Measurements from ENCODE around the gene NUTF2.

The NUTF2 gene

GRCh38 chr16:67844497-67844896, 2.2 kb upstream of the NUTF2 start:
- Mint-ChIP-seq H3K27ac (no peak overlapping the region), H3K36me3 (peaks cover 3 to 8% of the 10 kb centered on the region in 2 donors), H3K9me3 (no peaks in the 10 kb centered on the region), H3K27me3 (no peaks in the 10 kb centered on the region), H3K4me1 (peaks cover 35 to 54% of the 10 kb centered on the region in 2 donors), H3K4me3 (peak overlapping the region in 1 of 2 donors; percentile 43)
- ATAC-seq (replicated peaks) (no peak), DNase-seq (no peak)

- Mint-ChIP-seq H3K9me3 (no peaks in the 10 kb centered on the region), H3K27ac (peak overlapping the region; percentile 94), H3K36me3 (peaks cover 9 to 15% of the 10 kb centered on the region in 2 donors), H3K4me1 (peaks cover 35 to 62% of the 10 kb centered on the region in 2 donors), H3K27me3 (no peaks in the 10 kb centered on the region), H3K4me3 (peak overlapping the region; percentile 93 to 97)
- no peak for ATAC-seq (replicated peaks)
- DNase-seq, result no peak
Measured at GRCh38 chr16:67845291-67846062, 1.3 kb upstream of the NUTF2 start.

- H3K27ac Mint-ChIP-seq, result peak overlapping the region; percentile 94
- no peak for DNase-seq
- no peaks in the 10 kb centered on the region for H3K27me3 Mint-ChIP-seq
- peak overlapping the region; percentile 93 to 97 for H3K4me3 Mint-ChIP-seq
- no peaks in the 10 kb centered on the region for H3K9me3 Mint-ChIP-seq
- peaks cover 35 to 62% of the 10 kb centered on the region in 2 donors for H3K4me1 Mint-ChIP-seq
- ATAC-seq (replicated peaks), result no peak
- peaks cover 9 to 15% of the 10 kb centered on the region in 2 donors for H3K36me3 Mint-ChIP-seq
Measured at GRCh38 chr16:67846063-67846319, 742 bp upstream of the NUTF2 start.

GRCh38 chr16:67847064-67847861, 530 bp downstream of the NUTF2 start, which contains the start of gene CENPT:
TSS of gene CENPT (minus strand) at chr16:67847693. CDS start at chr16:67833859, 13,834 bp downstream.
- H3K27ac Mint-ChIP-seq, result peak within 1 kb of the TSS; percentile 94
- peaks cover 33 to 57% of the 10 kb centered on the region in 2 donors for H3K4me1 Mint-ChIP-seq
- H3K36me3 Mint-ChIP-seq, result peaks cover 9 to 15% of the 10 kb centered on the region in 2 donors
- peak; percentile 11 for DNase-seq
- no peaks in the 10 kb centered on the region for H3K9me3 Mint-ChIP-seq
- no peaks in the 10 kb centered on the region for H3K27me3 Mint-ChIP-seq
- H3K4me3 Mint-ChIP-seq, result peak within 1 kb of the TSS; percentile 93 to 97
- peak; percentile 59 to 60 for ATAC-seq (replicated peaks)

- Mint-ChIP-seq H3K4me3 (peak overlapping the region; percentile 92 to 97), H3K27ac (no peak overlapping the region), H3K27me3 (no peaks in the 10 kb centered on the region), H3K36me3 (peaks cover 9 to 15% of the 10 kb centered on the region in 2 donors), H3K4me1 (peaks cover 28 to 52% of the 10 kb centered on the region in 2 donors), H3K9me3 (no peaks in the 10 kb centered on the region)
- DNase-seq, result no peak
- no peak for ATAC-seq (replicated peaks)
Measured at GRCh38 chr16:67848118-67848517, 1.4 kb downstream of the NUTF2 start.

- Mint-ChIP-seq H3K36me3 (peaks cover 18 to 30% of the 10 kb centered on the region in 2 donors), H3K4me1 (peaks cover 28 to 53% of the 10 kb centered on the region in 2 donors), H3K27me3 (no peaks in the 10 kb centered on the region), H3K27ac (no peak overlapping the region), H3K4me3 (no peak overlapping the region), H3K9me3 (no peaks in the 10 kb centered on the region)
- DNase-seq (no peak), ATAC-seq (replicated peaks) (no peak)
Measured at GRCh38 chr16:67853670-67854069, 6.9 kb downstream of the NUTF2 start.

GRCh38 chr16:67855789-67856188, 9.1 kb downstream of the NUTF2 start:
- H3K4me1 Mint-ChIP-seq, result peaks cover 25 to 43% of the 10 kb centered on the region in 2 donors
- no peaks in the 10 kb centered on the region for H3K27me3 Mint-ChIP-seq
- H3K4me3 Mint-ChIP-seq, result no peak overlapping the region
- DNase-seq (no peak), ATAC-seq (replicated peaks) (no peak)
- H3K9me3 Mint-ChIP-seq, result no peaks in the 10 kb centered on the region
- peaks cover 19 to 29% of the 10 kb centered on the region in 2 donors for H3K36me3 Mint-ChIP-seq
- no peak overlapping the region for H3K27ac Mint-ChIP-seq

- H3K9me3 Mint-ChIP-seq, result no peaks in the 10 kb centered on the region
- no peaks in the 10 kb centered on the region for H3K27me3 Mint-ChIP-seq
- no peak overlapping the region for H3K4me3 Mint-ChIP-seq
- H3K27ac Mint-ChIP-seq, result peak overlapping the region; percentile 84
- ATAC-seq (replicated peaks), result no peak
- H3K4me1 Mint-ChIP-seq, result peaks cover 28 to 53% of the 10 kb centered on the region in 2 donors
- DNase-seq, result no peak
- peaks cover 22 to 36% of the 10 kb centered on the region in 2 donors for H3K36me3 Mint-ChIP-seq
Measured at GRCh38 chr16:67856927-67857546, 10.3 kb downstream of the NUTF2 start.

- DNase-seq (no peak), ATAC-seq (replicated peaks) (peak; percentile 45 to 59)
- Mint-ChIP-seq H3K27ac (no peak overlapping the region), H3K36me3 (peaks cover 22 to 37% of the 10 kb centered on the region in 2 donors), H3K9me3 (no peaks in the 10 kb centered on the region), H3K4me1 (peaks cover 28 to 55% of the 10 kb centered on the region in 2 donors), H3K27me3 (no peaks in the 10 kb centered on the region), H3K4me3 (no peak overlapping the region)
Measured at GRCh38 chr16:67857547-67858233, 11.0 kb downstream of the NUTF2 start.

GRCh38 chr16:67858500-67858899, 11.8 kb downstream of the NUTF2 start:
- no peak for ATAC-seq (replicated peaks)
- H3K4me3 Mint-ChIP-seq, result no peak overlapping the region
- H3K27me3 Mint-ChIP-seq, result no peaks in the 10 kb centered on the region
- H3K36me3 Mint-ChIP-seq, result peaks cover 22 to 37% of the 10 kb centered on the region in 2 donors
- no peak for DNase-seq
- no peaks in the 10 kb centered on the region for H3K9me3 Mint-ChIP-seq
- H3K4me1 Mint-ChIP-seq, result peaks cover 30 to 55% of the 10 kb centered on the region in 2 donors
- peak overlapping the region; percentile 60 for H3K27ac Mint-ChIP-seq

GRCh38 chr16:67860589-67861398, 14.1 kb downstream of the NUTF2 start:
- H3K4me3 Mint-ChIP-seq, result no peak overlapping the region
- H3K4me1 Mint-ChIP-seq, result peaks cover 24 to 40% of the 10 kb centered on the region in 2 donors
- no peak overlapping the region for H3K27ac Mint-ChIP-seq
- ATAC-seq (replicated peaks), result no peak
- DNase-seq, result no peak
- no peaks in the 10 kb centered on the region for H3K27me3 Mint-ChIP-seq
- H3K36me3 Mint-ChIP-seq, result peaks cover 26 to 37% of the 10 kb centered on the region in 2 donors
- H3K9me3 Mint-ChIP-seq, result no peaks in the 10 kb centered on the region

GRCh38 chr16:67861877-67862276, 15.1 kb downstream of the NUTF2 start:
- DNase-seq, result no peak
- Mint-ChIP-seq H3K4me3 (no peak overlapping the region), H3K36me3 (peaks cover 26 to 39% of the 10 kb centered on the region in 2 donors), H3K27me3 (no peaks in the 10 kb centered on the region), H3K9me3 (no peaks in the 10 kb centered on the region), H3K4me1 (peaks cover 21 to 33% of the 10 kb centered on the region in 2 donors), H3K27ac (peak overlapping the region; percentile 69)
- no peak for ATAC-seq (replicated peaks)
